CD4-positive, alpha-beta T cell treated with Interleukin-2 at 100 ng/mL for 4 hours (primary cell): ENCODE measurements around the gene NOD2.
A peak's percentile ranks its signal among the peaks of the same experiment; 100 is the strongest.

Experiments
- DNase-seq: peaks from one replicate; pipeline ENCODE4 v3.0.0-alpha.2; 2020; ENCODE audit warnings: low spot score

The NOD2 gene

GRCh38 chr16:50694206-50694605 is 800 bp downstream of the NOD2 start:
- no peak for DNase-seq

GRCh38 chr16:50695017-50696000 is 1.9 kb downstream of the NOD2 start:
- no peak for DNase-seq

- DNase-seq, result peak; percentile 19
These were observed 2.7 kb downstream of the NOD2 start for GRCh38 chr16:50696126-50696525.

- peak; percentile 66 for DNase-seq
These were observed 3.4 kb downstream of the NOD2 start for GRCh38 chr16:50696575-50697420.

GRCh38 chr16:50697421-50697715 is 4.0 kb downstream of the NOD2 start:
- no peak for DNase-seq

GRCh38 chr16:50697881-50698767 is 4.7 kb downstream of the NOD2 start:
- peak; percentile 46 for DNase-seq

GRCh38 chr16:50699326-50700159 is 6.1 kb downstream of the NOD2 start:
- DNase-seq, result peak; percentile 76

- DNase-seq, result peak; percentile 41
These were observed 9.3 kb downstream of the NOD2 start for GRCh38 chr16:50702725-50703124.

GRCh38 chr16:50704245-50704644 is 10.8 kb downstream of the NOD2 start:
- no peak for DNase-seq

GRCh38 chr16:50705436-50706110 is 12.2 kb downstream of the NOD2 start:
- DNase-seq, result no peak

- DNase-seq, result no peak
These were observed 12.8 kb downstream of the NOD2 start for GRCh38 chr16:50706250-50706649.

- DNase-seq, result peak; percentile 50
These were observed 15.1 kb downstream of the NOD2 start for GRCh38 chr16:50708373-50709060.

GRCh38 chr16:50709061-50709684 is 15.8 kb downstream of the NOD2 start:
- peak; percentile 19 for DNase-seq

- DNase-seq, result no peak
These were observed 16.6 kb downstream of the NOD2 start for GRCh38 chr16:50709980-50710379.

- no peak for DNase-seq
These were observed 17.6 kb downstream of the NOD2 start for GRCh38 chr16:50711040-50711439.

- no peak for DNase-seq
These were observed 18.6 kb downstream of the NOD2 start for GRCh38 chr16:50711862-50712559.

- no peak for DNase-seq
These were observed 19.1 kb downstream of the NOD2 start for GRCh38 chr16:50712560-50712898.

GRCh38 chr16:50712956-50713355 is 19.6 kb downstream of the NOD2 start:
- DNase-seq, result no peak

- DNase-seq, result no peak
These were observed 23.7 kb downstream of the NOD2 start for GRCh38 chr16:50717091-50717490.
